Raji (cell line): Measurements from ENCODE around the gene SORCS2.

ENCODE experiments used
- POLR2A ChIP-seq: IDR thresholded peaks from 2 replicates; pipeline ENCODE4 v1.6.1; 2011; ENCODE audit warnings: low read depth, low read length, control low read depth; ENCODE audit not compliant: insufficient read depth

Gene SORCS2

GRCh38 chr4:7419961-7420660 is 227.8 kb downstream of the SORCS2 start:
- no peak for TF ChIP-seq POLR2A

- no peak for TF ChIP-seq POLR2A
These were observed 228.3 kb downstream of the SORCS2 start for GRCh38 chr4:7420661-7421040.

- TF ChIP-seq POLR2A = no peak
These were observed 229.2 kb downstream of the SORCS2 start for GRCh38 chr4:7421356-7422150.

- no peak for TF ChIP-seq POLR2A
These were observed 230.0 kb downstream of the SORCS2 start for GRCh38 chr4:7422151-7422897.

GRCh38 chr4:7422898-7423180 is 230.5 kb downstream of the SORCS2 start:
- no peak for TF ChIP-seq POLR2A

GRCh38 chr4:7423391-7423790 is 231.1 kb downstream of the SORCS2 start:
- TF ChIP-seq POLR2A = no peak

GRCh38 chr4:7423801-7424552 is 231.6 kb downstream of the SORCS2 start:
- TF ChIP-seq POLR2A = no peak

DNA sequence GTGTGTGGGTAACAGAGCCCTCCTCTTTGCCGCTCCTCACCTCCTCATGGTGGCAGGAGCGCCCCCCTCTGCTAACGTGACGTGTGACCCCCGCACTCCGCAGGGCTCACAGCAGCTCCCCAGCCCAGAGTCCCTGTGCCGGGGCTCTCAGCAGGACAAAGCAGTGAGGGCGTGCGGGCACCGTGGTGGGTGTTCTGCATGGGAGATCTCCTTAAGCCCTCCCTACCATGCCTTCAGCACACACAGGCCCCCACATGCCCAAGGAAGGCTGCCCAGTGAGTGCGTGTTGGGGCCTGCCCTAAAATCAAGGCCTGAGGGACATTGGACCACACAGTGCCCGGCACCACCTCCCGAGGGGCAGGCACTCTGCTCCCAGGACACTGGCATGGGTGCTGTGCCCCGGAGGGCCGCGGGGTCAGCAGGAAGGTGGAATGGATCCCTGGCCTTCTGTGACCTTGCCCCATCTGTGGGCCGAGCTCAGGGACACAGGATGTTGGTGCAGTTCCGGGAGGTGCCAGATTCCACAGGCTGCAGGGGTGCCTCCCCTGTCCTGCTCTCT is 232.3 kb downstream of the SORCS2 start:
- no peak for TF ChIP-seq POLR2A

DNA sequence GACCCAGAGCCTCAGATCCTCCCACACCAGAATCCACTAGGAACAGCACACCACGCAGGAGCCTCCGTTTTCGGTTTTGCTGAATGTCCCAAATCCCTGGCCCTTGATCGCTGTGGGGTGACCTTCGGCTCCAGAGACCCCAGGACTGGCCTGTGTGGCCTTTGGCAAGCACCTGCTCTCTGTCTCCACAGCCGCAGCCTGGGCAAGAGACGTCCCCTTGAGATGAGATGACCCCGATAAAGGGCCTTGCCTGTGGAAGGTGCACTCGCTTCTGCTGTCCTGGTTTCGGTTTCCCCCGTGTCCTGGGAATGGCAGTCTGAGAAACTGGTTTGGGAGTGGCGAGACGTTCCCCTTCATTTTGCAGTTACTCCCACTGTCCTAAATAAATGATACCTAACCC is 232.8 kb downstream of the SORCS2 start:
- no peak for TF ChIP-seq POLR2A

DNA sequence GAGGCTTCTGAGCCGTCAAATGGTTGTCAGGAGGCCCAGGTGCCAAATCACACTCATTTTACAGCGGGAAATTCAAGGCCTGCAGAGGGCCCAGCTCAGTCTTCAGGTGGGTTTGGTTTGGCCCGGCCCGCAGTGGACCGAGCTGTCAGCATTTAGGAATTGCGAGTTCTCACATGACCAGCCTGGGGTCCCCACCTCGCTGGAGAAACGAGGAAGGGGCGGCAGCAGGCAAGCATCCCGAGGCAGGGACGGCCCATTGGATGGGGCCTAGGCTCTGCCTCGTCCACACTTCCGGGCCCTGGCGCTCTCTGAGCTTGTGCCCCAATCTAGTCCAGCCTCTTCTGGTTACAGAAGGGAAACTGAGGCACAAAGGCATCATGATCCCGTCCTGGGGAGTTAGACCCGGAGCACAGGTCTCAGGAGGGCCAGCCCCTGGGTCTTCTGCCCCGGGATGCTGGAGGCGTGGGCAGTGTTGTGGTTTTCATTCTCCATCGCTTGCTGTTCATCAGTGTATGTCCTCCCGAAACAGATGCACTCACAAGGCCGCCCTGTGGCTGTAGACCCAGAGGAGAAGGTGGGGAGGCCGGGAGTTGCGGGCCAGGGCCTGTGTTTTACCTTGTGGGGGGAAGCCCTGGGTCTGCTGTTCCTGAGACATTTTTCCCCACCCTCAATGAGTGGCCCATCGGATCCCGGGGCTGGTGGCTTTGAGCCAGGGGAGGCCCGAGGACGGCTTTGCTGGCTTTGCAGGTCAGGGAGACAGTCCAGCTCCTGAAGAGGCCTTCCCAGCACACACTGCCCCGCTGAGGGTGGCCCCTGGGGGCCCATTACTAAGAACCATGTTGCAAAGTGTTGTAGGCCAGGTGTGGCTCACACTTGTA is 233.5 kb downstream of the SORCS2 start:
- no peak for TF ChIP-seq POLR2A

DNA sequence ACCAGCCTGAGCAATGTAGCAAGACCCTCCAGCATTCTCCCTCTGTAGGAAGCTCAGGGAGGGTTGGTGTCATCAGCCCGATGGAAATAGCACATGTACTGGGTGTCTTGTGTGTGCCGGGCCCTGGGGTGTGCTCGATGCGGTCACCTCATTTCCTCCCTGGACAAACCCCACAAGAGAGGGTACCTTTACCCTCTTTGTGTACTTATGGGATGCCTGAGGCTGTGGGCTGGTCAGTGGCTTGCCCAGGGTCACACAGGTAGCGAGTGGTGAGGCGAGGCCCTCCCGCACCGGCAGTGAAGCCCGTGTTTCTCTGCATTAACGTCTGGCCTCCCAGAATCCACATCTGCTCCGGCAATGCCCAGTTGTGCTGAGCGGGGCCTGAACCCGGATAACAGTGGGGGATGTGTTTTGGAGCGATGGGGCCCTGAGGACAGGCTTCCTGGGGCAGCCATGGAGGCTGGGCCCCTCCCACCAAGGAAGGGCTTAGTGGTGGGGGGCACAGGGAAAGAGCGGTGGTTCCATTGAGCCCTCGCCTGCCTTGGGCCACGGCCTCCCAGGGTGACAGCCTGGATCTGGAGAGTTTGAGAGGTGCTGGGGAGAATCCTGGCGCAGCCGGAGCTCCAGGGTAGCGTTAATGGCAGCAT is 234.3 kb downstream of the SORCS2 start:
- TF ChIP-seq POLR2A = no peak

DNA sequence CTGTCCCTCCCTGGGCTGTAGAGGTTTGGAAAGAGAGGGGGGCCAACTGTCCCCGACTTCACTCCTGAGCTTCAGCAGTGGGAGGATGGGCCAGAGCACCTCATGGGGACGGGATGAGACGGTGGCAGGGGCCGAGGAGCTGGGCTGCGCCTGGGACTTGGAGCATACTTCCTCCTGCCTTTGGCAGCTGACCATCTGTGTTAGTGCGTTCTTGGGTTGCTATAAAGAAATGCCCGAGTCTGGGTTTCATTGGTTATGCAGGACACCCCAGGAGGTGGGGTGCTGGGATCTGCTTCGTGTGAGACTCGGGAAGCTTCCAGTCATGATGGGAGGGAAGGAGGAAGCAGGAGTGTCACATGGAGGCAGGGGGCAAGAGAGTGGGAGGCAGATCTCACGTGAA is 235.0 kb downstream of the SORCS2 start:
- no peak for TF ChIP-seq POLR2A

DNA sequence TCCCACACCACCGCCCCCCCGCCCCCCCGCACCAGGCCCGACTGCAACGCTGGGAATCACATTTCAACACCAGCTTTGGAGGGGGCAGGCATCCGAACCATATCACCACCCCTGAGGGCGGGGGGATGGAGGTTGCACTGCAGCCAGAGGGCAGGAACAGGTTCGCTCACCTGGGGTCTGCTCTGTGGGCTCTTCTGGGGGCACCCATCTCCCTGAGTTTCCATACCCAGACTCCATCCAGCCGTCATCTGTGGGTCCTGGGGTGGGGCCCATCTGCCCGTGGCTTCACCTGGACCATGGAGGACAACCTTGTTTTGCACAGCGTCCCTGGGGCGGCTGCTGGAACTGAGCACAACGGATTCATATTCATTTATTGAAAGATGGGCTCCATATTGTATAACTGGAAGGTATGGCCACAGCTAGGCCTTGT is 235.5 kb downstream of the SORCS2 start:
- TF ChIP-seq POLR2A = no peak
